HepG2 (cell line): Measurements from ENCODE around the gene SLC29A3. TPM values are rescaled to one million over a fixed set of nuclear protein-coding genes. Genes with fewer than 3 reads are reported as not detected.

Source experiments
- CBX5 ChIP-seq: sonication (generic); formaldehyde crosslinking; IDR thresholded peaks from 2 replicates; pipeline ENCODE4 v1.4.0; 2020; ENCODE audit warnings: missing genetic modification reagents, borderline replicate concordance
- CTCF ChIP-seq: sonication (generic); formaldehyde crosslinking; IDR thresholded peaks from 2 replicates; pipeline ENCODE4 v1.5.0; 2020; ENCODE audit warnings: mild to moderate bottlenecking, missing genetic modification reagents, moderate library complexity
- FOXP1 ChIP-seq, 2 experiments: fragments of 450-650 bp in 1 of 2; IDR thresholded peaks; 2 replicates each; pipeline ENCODE4 v1.6.1; 2017 to 2018; ENCODE audit warnings: antibody characterized with exemption in 1 of 2
- HINFP ChIP-seq: sonication (generic); formaldehyde crosslinking; IDR thresholded peaks from 2 replicates; pipeline ENCODE4 v1.4.0; 2020; ENCODE audit warnings: low read depth, mild to moderate bottlenecking, missing genetic modification reagents
- HNRNPH1 ChIP-seq: fragments of 200-400 bp; formaldehyde crosslinking; optimal IDR thresholded peaks from 2 replicates; pipeline ENCODE3; 2017; ENCODE audit warnings: mild to moderate bottlenecking, low read depth, low read length
- IRF2 ChIP-seq: IDR thresholded peaks from 2 replicates; pipeline ENCODE4 v1.6.1; 2018; ENCODE audit warnings: missing genetic modification reagents, missing compliant biosample characterization
- KLF16 ChIP-seq, 2 experiments: sonication (generic) in 1 of 2; formaldehyde crosslinking in 1 of 2; IDR thresholded peaks; 2 replicates each; pipeline versions ENCODE4 v1.6.1 to v1.8.0; 2016 to 2023; ENCODE audit warnings: missing genetic modification reagents in 2 of 2, missing compliant biosample characterization in 1 of 2
- NR2F6 ChIP-seq, 2 experiments: IDR thresholded peaks; 2 replicates each; pipeline ENCODE4 v1.6.1; 2016; ENCODE audit warnings: antibody characterized with exemption in 1 of 2, mild to moderate bottlenecking in 1 of 2
- SIX4 ChIP-seq: sonication (generic); formaldehyde crosslinking; IDR thresholded peaks from 2 replicates; pipeline ENCODE4 v1.4.0; 2020; ENCODE audit warnings: missing genetic modification reagents
- THAP11 ChIP-seq: IDR thresholded peaks from 2 replicates; pipeline ENCODE4 v1.6.1; 2016; ENCODE audit warnings: missing biosample characterization, missing genetic modification reagents
- ZBTB43 ChIP-seq: sonication (generic); formaldehyde crosslinking; conservative IDR thresholded peaks from 2 replicates; pipeline ENCODE4 v1.4.0; 2020; ENCODE audit warnings: missing genetic modification reagents
- ZFP41 ChIP-seq: sonication (generic); formaldehyde crosslinking; IDR thresholded peaks from 2 replicates; pipeline ENCODE4 v1.4.0; 2020; ENCODE audit warnings: mild to moderate bottlenecking, missing genetic modification reagents, borderline replicate concordance
- ZNF121 ChIP-seq: sonication (generic); formaldehyde crosslinking; IDR thresholded peaks from 2 replicates; pipeline ENCODE4 v1.5.0; 2020; ENCODE audit warnings: mild to moderate bottlenecking, missing genetic modification reagents
- ZSCAN22 ChIP-seq: sonication (generic); formaldehyde crosslinking; IDR thresholded peaks from 2 replicates; pipeline ENCODE4 v1.4.0; 2020; ENCODE audit warnings: mild to moderate bottlenecking, missing genetic modification reagents
- polyA plus RNA-seq, 8 experiments: library from polyadenylated mRNA; depleted of rRNA in 3 of 8; stranded (reverse) in 7 of 8; unstranded in 1 of 8; fragments of >200 nt; fragmentation: Illumina TruSeq in 4 of 8; extraction: Trizol in 4 of 8; gene quantifications; 2 replicates each; pipeline versions ENCODE4 v1.2.1 to v1.2.3, GENCODE V29; 2011 to 2016; ENCODE audit warnings: low read depth in 4 of 8, missing spikeins in 1 of 8, mixed read lengths in 1 of 8; ENCODE audit not compliant: insufficient read depth in 1 of 8
- total RNA-seq, 5 experiments: library from RNA; depleted of rRNA; stranded (reverse); fragments of >200 nt; fragmentation: Illumina TruSeq; extraction: Trizol; gene quantifications; 2 replicates each; pipeline ENCODE4 v1.2.3, GENCODE V29; 2016; ENCODE audit warnings: low read depth in 1 of 5
- TF ChIP-seq, protein P1 (sequence below): sonication (generic); formaldehyde crosslinking; IDR thresholded peaks from 2 replicates; pipeline ENCODE4 v1.4.0; 2020; ENCODE audit warnings: missing genetic modification reagents
- TF ChIP-seq, protein P2 (sequence below): sonication (generic); formaldehyde crosslinking; IDR thresholded peaks from 2 replicates; pipeline ENCODE4 v1.5.0; 2020; ENCODE audit warnings: mild to moderate bottlenecking, missing genetic modification reagents
- TF ChIP-seq, protein P3 (sequence below): sonication (generic); formaldehyde crosslinking; IDR thresholded peaks from 2 replicates; pipeline ENCODE4 v1.4.0; 2020; ENCODE audit warnings: mild to moderate bottlenecking, missing genetic modification reagents

Gene SLC29A3
- total and polyA plus RNA-seq, 2 of the 13 experiments (the other 11 are each of a cell fraction or from before 2014, with no cell fraction given): 8.6 to 11.8 TPM

DNA sequence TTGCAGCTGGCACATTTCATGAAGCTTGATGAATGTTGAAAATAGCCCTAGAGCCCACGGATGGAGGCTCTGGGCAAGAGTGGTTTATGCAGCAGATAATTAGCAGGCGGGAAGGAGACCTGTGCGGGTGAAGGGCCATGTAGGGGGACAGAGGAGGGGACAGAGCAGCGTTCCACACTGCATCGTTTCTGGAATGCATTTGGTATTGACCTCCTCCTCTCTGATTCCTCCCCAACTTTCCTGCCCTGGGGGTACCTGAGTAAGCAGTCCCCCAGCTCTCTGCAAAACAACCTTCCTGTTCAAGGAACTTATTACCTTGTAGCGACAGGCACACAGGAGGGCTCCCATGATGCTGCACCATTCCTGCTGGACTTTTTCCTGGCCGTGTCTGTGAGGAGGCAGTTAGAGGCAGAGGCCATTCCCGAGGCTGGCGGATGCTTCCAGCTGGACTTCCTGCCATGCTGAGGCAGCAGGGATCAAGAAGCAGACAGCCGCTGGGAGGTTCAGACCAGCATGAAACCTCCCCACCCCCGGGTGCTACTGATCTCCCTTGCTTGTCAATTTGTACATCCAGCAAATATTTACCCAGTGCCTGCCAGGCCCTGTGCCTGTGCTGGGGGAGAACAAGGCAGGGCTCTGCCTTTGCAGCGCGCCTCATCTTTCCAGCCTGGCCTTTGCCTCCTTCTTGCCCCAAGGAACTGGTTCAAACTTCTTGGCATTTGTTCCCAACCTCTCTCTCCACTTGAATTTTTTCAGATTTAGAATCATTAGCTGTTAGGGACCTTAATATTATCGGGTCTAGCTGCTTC, 28.7 kb downstream of the SLC29A3 start (continued):
- TF ChIP-seq HINFP (CRISPR knock-in tag) (peak; percentile 71), ZSCAN22 (CRISPR knock-in tag) (peak; percentile 41; the same call in 1 of the 2 replicates), ZFP41 (CRISPR knock-in tag) (0 out of 2 replicates have a peak, but pooled peaks have one; percentile 19), THAP11 (peak; percentile 56; the same call in 1 of the 2 replicates), CTCF (CRISPR knock-in tag) (peak; percentile 29; the same call in 1 of the 2 replicates), SIX4 (CRISPR knock-in tag) (0 out of 2 replicates have a peak, but pooled peaks have one; percentile 35), KLF16 (CRISPR knock-in tag; IDR thresholded peaks at IDR 0.05) (peak in 1 of 2 experiments; percentile 78; a peak in 2 of 4 replicates), CBX5 (CRISPR knock-in tag) (peak; percentile 38; the same call in 1 of the 2 replicates), ZBTB43 (CRISPR knock-in tag) (peak; percentile 94), FOXP1 (IDR thresholded peaks at IDR 0.05) (no peak), FOXP1 (CRISPR knock-in tag; IDR thresholded peaks at IDR 0.05) (peak; percentile 76), NR2F6 (IDR thresholded peaks at IDR 0.05) (no peak; the same call in 1 of the 2 replicates), NR2F6 (CRISPR knock-in tag; IDR thresholded peaks at IDR 0.05) (peak; percentile 80), IRF2 (CRISPR knock-in tag) (peak; percentile 84), HNRNPH1 (no peak), ZNF121 (CRISPR knock-in tag) (0 out of 2 replicates have a peak, but pooled peaks have one; percentile 27)
- TF ChIP-seq, protein P1, sequence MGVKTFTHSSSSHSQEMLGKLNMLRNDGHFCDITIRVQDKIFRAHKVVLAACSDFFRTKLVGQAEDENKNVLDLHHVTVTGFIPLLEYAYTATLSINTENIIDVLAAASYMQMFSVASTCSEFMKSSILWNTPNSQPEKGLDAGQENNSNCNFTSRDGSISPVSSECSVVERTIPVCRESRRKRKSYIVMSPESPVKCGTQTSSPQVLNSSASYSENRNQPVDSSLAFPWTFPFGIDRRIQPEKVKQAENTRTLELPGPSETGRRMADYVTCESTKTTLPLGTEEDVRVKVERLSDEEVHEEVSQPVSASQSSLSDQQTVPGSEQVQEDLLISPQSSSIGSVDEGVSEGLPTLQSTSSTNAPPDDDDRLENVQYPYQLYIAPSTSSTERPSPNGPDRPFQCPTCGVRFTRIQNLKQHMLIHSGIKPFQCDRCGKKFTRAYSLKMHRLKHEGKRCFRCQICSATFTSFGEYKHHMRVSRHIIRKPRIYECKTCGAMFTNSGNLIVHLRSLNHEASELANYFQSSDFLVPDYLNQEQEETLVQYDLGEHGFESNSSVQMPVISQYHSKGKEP (CRISPR knock-in tag): no peak
- TF ChIP-seq, protein P2, sequence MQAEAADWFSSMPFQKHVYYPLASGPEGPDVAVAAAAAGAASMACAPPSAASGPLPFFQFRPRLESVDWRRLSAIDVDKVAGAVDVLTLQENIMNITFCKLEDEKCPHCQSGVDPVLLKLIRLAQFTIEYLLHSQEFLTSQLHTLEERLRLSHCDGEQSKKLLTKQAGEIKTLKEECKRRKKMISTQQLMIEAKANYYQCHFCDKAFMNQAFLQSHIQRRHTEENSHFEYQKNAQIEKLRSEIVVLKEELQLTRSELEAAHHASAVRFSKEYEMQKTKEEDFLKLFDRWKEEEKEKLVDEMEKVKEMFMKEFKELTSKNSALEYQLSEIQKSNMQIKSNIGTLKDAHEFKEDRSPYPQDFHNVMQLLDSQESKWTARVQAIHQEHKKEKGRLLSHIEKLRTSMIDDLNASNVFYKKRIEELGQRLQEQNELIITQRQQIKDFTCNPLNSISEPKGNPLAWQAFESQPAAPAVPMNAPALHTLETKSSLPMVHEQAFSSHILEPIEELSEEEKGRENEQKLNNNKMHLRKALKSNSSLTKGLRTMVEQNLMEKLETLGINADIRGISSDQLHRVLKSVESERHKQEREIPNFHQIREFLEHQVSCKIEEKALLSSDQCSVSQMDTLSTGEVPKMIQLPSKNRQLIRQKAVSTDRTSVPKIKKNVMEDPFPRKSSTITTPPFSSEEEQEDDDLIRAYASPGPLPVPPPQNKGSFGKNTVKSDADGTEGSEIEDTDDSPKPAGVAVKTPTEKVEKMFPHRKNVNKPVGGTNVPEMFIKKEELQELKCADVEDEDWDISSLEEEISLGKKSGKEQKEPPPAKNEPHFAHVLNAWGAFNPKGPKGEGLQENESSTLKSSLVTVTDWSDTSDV (CRISPR knock-in tag): no peak
- TF ChIP-seq, protein P3, sequence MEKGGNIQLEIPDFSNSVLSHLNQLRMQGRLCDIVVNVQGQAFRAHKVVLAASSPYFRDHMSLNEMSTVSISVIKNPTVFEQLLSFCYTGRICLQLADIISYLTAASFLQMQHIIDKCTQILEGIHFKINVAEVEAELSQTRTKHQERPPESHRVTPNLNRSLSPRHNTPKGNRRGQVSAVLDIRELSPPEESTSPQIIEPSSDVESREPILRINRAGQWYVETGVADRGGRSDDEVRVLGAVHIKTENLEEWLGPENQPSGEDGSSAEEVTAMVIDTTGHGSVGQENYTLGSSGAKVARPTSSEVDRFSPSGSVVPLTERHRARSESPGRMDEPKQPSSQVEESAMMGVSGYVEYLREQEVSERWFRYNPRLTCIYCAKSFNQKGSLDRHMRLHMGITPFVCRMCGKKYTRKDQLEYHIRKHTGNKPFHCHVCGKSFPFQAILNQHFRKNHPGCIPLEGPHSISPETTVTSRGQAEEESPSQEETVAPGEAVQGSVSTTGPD (CRISPR knock-in tag): no peak
